GM19043 (cell line): ENCODE results near the gene EIF4G3.
"Not testable (repeated sequence)": the region's sequence is repeated elsewhere in the genome, so short reads cannot be mapped to it uniquely, and the experiment has no call there.

Experiments used
- ATAC-seq: cut with Tn5 transposase; IDR thresholded peaks from one replicate; pipeline ENCODE4 v1.9.1; 2021; ENCODE audit warnings: low read depth; ENCODE audit not compliant: unreplicated experiment

The EIF4G3 gene

GRCh38 chr1:21176586-21177555, at the start of gene EIF4G3:
TSS of gene EIF4G3 (minus strand) at chr1:21176897. CDS start at chr1:21002742, 174,155 bp downstream.
- peak; percentile 86 for ATAC-seq

GRCh38 chr1:21225065-21225464, 48.4 kb upstream of the EIF4G3 start:
- no peak for ATAC-seq

GRCh38 chr1:21220815-21221214, 44.1 kb upstream of the EIF4G3 start:
- ATAC-seq, result no peak

GRCh38 chr1:21219674-21220073, 43.0 kb upstream of the EIF4G3 start:
- ATAC-seq, result no peak

- no peak for ATAC-seq
These were observed 41.3 kb upstream of the EIF4G3 start for GRCh38 chr1:21217812-21218596.

- no peak for ATAC-seq
These were observed 40.4 kb upstream of the EIF4G3 start for GRCh38 chr1:21216835-21217811.

GRCh38 chr1:21212126-21212525, 35.4 kb upstream of the EIF4G3 start:
- ATAC-seq, result no peak

GRCh38 chr1:21208137-21208700, 31.5 kb upstream of the EIF4G3 start:
- not testable (repeated sequence) for ATAC-seq

- no peak for ATAC-seq
These were observed 29.4 kb upstream of the EIF4G3 start for GRCh38 chr1:21206117-21206516.

- ATAC-seq, result no peak
These were observed 28.7 kb upstream of the EIF4G3 start for GRCh38 chr1:21205416-21205815.

GRCh38 chr1:21201650-21202049, 25.0 kb upstream of the EIF4G3 start:
- ATAC-seq, result no peak

- ATAC-seq, result not testable (repeated sequence)
These were observed 24.5 kb upstream of the EIF4G3 start for GRCh38 chr1:21201238-21201637.

- no peak for ATAC-seq
These were observed 24.1 kb upstream of the EIF4G3 start for GRCh38 chr1:21200767-21201166.

GRCh38 chr1:21198929-21199328, 22.2 kb upstream of the EIF4G3 start:
- no peak for ATAC-seq

GRCh38 chr1:21192871-21193270, 16.2 kb upstream of the EIF4G3 start:
- no peak for ATAC-seq

- no peak for ATAC-seq
These were observed 15.6 kb upstream of the EIF4G3 start for GRCh38 chr1:21192284-21192683.

GRCh38 chr1:21190771-21191170, 14.1 kb upstream of the EIF4G3 start:
- not testable (repeated sequence) for ATAC-seq

GRCh38 chr1:21189906-21190500, 13.3 kb upstream of the EIF4G3 start:
- no peak for ATAC-seq

GRCh38 chr1:21189421-21189820, 12.7 kb upstream of the EIF4G3 start:
- ATAC-seq, result no peak
